SK-N-SH treated with all-trans-retinoic acid at 6 μM for 48 hours (cell line): Measurements from ENCODE around the gene TOMM20L.
"Not testable (repeated sequence)": the region's sequence is repeated elsewhere in the genome, so short reads cannot be mapped to it uniquely, and the experiment has no call there.

Experiments used
- ATAC-seq: fragments of 200-7000 bp; cut with Tn5 transposase; 3 replicates; pipeline ENCODE4 v1.9.1; 2020; ENCODE audit warnings: mild to moderate bottlenecking, moderate library complexity
- ARNTL ChIP-seq: fragments of 450-650 bp; formaldehyde crosslinking; IDR thresholded peaks from 2 replicates; pipeline ENCODE4 v1.5.0; 2020; ENCODE audit warnings: low read depth, mild to moderate bottlenecking, moderate library complexity, borderline replicate concordance
- BACH2 ChIP-seq: fragments of 250-450 bp; sonication (Bioruptor Pico); IDR thresholded peaks from 2 replicates; pipeline ENCODE4 v1.9.0; 2021; ENCODE audit warnings: mild to moderate bottlenecking, borderline replicate concordance
- CSDC2 ChIP-seq: fragments of 250-450 bp; sonication (Bioruptor Pico); IDR thresholded peaks from 2 replicates; pipeline ENCODE4 v1.5.0; 2020; ENCODE audit warnings: mild to moderate bottlenecking, moderate library complexity
- ESRRG ChIP-seq: fragments of 250-450 bp; sonication (Bioruptor Pico); IDR thresholded peaks from 2 replicates; pipeline ENCODE4 v1.6.1; 2021; ENCODE audit warnings: mild to moderate bottlenecking
- GLIS3 ChIP-seq: fragments of 250-450 bp; sonication (Bioruptor Pico); IDR thresholded peaks from 2 replicates; pipeline ENCODE4 v1.5.0; 2020; ENCODE audit warnings: mild to moderate bottlenecking, moderate library complexity
- ISL1 ChIP-seq: fragments of 250-450 bp; sonication (Bioruptor Pico); IDR thresholded peaks from 2 replicates; pipeline ENCODE4 v2.1.2; 2022; ENCODE audit warnings: mild to moderate bottlenecking, moderate library complexity
- OSR1 ChIP-seq: fragments of 250-450 bp; sonication (Bioruptor Pico); IDR thresholded peaks from 2 replicates; pipeline ENCODE4 v1.8.0; 2022; ENCODE audit warnings: moderate library complexity, mild to moderate bottlenecking, inconsistent platforms
- PPARA ChIP-seq: fragments of 250-450 bp; sonication (Bioruptor Pico); IDR thresholded peaks from 2 replicates; pipeline ENCODE4 v1.5.0; 2020; ENCODE audit warnings: mild to moderate bottlenecking, borderline replicate concordance
- RARB ChIP-seq: fragments of 250-450 bp; sonication (Bioruptor Pico); IDR thresholded peaks from 2 replicates; pipeline ENCODE4 v1.8.0; 2021; ENCODE audit warnings: mild to moderate bottlenecking, moderate library complexity
- SNAI2 ChIP-seq: fragments of 250-450 bp; sonication (Bioruptor Pico); IDR thresholded peaks from 2 replicates; pipeline ENCODE4 v1.5.0; 2020; ENCODE audit warnings: mild to moderate bottlenecking, moderate library complexity
- TCF4 ChIP-seq: fragments of 250-450 bp; sonication (Bioruptor Pico); IDR thresholded peaks from 2 replicates; pipeline ENCODE4 v1.8.0; 2021; ENCODE audit warnings: mild to moderate bottlenecking, moderate library complexity, borderline replicate concordance
- TOX ChIP-seq: fragments of 250-450 bp; sonication (Bioruptor Pico); IDR thresholded peaks from 2 replicates; pipeline ENCODE4 v1.8.0; 2021; ENCODE audit warnings: mild to moderate bottlenecking, moderate library complexity, borderline replicate concordance
- ZC3H10 ChIP-seq: fragments of 250-450 bp; sonication (Bioruptor Pico); IDR thresholded peaks from 2 replicates; pipeline ENCODE4 v1.5.1; 2021; ENCODE audit warnings: mild to moderate bottlenecking, moderate library complexity
- ZFP3 ChIP-seq: fragments of 250-450 bp; sonication (Bioruptor Pico); IDR thresholded peaks from 2 replicates; pipeline ENCODE4 v1.5.0; 2020; ENCODE audit warnings: mild to moderate bottlenecking, moderate library complexity
- ZFP30 ChIP-seq: fragments of 450-650 bp; formaldehyde crosslinking; IDR thresholded peaks from 2 replicates; pipeline ENCODE4 v1.5.0; 2022; ENCODE audit warnings: mild to moderate bottlenecking, moderate library complexity
- ZNF565 ChIP-seq: fragments of 450-650 bp; formaldehyde crosslinking; conservative IDR thresholded peaks from 2 replicates; pipeline ENCODE4 v1.5.0; 2020; ENCODE audit warnings: low read depth, mild to moderate bottlenecking, moderate library complexity
- ZNF70 ChIP-seq: fragments of 450-650 bp; formaldehyde crosslinking; IDR thresholded peaks from 2 replicates; pipeline ENCODE4 v1.5.0; 2020; ENCODE audit warnings: mild to moderate bottlenecking, moderate library complexity
- TF ChIP-seq, protein P1 (sequence below): fragments of 250-450 bp; sonication (Bioruptor Pico); IDR thresholded peaks from 2 replicates; pipeline ENCODE4 v1.8.0; 2020; ENCODE audit warnings: mild to moderate bottlenecking, moderate library complexity, borderline replicate concordance
- TF ChIP-seq, protein P2 (sequence below): fragments of 250-450 bp; sonication (Bioruptor Pico); IDR thresholded peaks from 2 replicates; pipeline ENCODE4 v1.5.0; 2020; ENCODE audit warnings: mild to moderate bottlenecking, moderate library complexity
- TF ChIP-seq, protein P3 (sequence below): fragments of 250-450 bp; sonication (Bioruptor Pico); IDR thresholded peaks from 2 replicates; pipeline ENCODE4 v1.5.1; 2020; ENCODE audit warnings: low read depth, mild to moderate bottlenecking, moderate library complexity

TOMM20L gene

DNA sequence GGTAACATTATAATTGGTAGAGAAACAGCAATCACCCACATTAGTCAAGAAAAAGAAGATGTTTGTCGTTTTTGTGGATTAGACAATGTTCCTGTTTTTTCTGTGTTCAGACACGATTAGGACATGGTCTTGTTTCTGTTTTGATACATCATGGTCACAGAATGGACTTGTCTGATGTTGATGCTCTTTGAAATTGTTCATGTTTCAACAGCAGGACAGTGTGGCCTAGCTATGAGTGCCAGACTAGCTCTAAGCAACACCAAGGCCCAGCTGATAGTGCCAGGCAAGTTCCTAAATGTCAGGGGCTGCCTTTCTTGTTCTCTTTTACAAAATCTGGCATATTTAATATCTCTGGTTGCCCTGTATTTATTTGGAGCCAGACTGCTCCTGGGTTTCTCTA, 40.9 kb upstream of the TOMM20L start:
- TF ChIP-seq ZFP3 (CRISPR knock-in tag) = no peak
- TF ChIP-seq OSR1 (CRISPR knock-in tag) = no peak
- no peak for TF ChIP-seq ZNF565 (CRISPR knock-in tag)
- no peak for TF ChIP-seq ZNF70 (CRISPR knock-in tag)
- TF ChIP-seq, protein P1, sequence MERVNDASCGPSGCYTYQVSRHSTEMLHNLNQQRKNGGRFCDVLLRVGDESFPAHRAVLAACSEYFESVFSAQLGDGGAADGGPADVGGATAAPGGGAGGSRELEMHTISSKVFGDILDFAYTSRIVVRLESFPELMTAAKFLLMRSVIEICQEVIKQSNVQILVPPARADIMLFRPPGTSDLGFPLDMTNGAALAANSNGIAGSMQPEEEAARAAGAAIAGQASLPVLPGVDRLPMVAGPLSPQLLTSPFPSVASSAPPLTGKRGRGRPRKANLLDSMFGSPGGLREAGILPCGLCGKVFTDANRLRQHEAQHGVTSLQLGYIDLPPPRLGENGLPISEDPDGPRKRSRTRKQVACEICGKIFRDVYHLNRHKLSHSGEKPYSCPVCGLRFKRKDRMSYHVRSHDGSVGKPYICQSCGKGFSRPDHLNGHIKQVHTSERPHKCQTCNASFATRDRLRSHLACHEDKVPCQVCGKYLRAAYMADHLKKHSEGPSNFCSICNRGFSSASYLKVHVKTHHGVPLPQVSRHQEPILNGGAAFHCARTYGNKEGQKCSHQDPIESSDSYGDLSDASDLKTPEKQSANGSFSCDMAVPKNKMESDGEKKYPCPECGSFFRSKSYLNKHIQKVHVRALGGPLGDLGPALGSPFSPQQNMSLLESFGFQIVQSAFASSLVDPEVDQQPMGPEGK (CRISPR knock-in tag) = no peak
- no peak for TF ChIP-seq ARNTL (CRISPR knock-in tag)
- no peak for TF ChIP-seq TOX
- TF ChIP-seq RARB (CRISPR knock-in tag) = no peak
- TF ChIP-seq, protein P2, sequence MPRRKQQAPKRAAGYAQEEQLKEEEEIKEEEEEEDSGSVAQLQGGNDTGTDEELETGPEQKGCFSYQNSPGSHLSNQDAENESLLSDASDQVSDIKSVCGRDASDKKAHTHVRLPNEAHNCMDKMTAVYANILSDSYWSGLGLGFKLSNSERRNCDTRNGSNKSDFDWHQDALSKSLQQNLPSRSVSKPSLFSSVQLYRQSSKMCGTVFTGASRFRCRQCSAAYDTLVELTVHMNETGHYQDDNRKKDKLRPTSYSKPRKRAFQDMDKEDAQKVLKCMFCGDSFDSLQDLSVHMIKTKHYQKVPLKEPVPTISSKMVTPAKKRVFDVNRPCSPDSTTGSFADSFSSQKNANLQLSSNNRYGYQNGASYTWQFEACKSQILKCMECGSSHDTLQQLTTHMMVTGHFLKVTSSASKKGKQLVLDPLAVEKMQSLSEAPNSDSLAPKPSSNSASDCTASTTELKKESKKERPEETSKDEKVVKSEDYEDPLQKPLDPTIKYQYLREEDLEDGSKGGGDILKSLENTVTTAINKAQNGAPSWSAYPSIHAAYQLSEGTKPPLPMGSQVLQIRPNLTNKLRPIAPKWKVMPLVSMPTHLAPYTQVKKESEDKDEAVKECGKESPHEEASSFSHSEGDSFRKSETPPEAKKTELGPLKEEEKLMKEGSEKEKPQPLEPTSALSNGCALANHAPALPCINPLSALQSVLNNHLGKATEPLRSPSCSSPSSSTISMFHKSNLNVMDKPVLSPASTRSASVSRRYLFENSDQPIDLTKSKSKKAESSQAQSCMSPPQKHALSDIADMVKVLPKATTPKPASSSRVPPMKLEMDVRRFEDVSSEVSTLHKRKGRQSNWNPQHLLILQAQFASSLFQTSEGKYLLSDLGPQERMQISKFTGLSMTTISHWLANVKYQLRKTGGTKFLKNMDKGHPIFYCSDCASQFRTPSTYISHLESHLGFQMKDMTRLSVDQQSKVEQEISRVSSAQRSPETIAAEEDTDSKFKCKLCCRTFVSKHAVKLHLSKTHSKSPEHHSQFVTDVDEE = no peak
- no peak for TF ChIP-seq CSDC2
- TF ChIP-seq SNAI2 (CRISPR knock-in tag) = no peak
- no peak for TF ChIP-seq ZC3H10 (CRISPR knock-in tag)
- no peak for TF ChIP-seq ZFP30 (CRISPR knock-in tag)
- no peak for TF ChIP-seq GLIS3 (CRISPR knock-in tag)
- no peak for TF ChIP-seq TCF4 (CRISPR knock-in tag)
- TF ChIP-seq, protein P3, sequence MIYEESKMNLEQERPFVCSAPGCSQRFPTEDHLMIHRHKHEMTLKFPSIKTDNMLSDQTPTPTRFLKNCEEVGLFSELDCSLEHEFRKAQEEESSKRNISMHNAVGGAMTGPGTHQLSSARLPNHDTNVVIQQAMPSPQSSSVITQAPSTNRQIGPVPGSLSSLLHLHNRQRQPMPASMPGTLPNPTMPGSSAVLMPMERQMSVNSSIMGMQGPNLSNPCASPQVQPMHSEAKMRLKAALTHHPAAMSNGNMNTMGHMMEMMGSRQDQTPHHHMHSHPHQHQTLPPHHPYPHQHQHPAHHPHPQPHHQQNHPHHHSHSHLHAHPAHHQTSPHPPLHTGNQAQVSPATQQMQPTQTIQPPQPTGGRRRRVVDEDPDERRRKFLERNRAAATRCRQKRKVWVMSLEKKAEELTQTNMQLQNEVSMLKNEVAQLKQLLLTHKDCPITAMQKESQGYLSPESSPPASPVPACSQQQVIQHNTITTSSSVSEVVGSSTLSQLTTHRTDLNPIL (CRISPR knock-in tag) = no peak
- no peak for TF ChIP-seq ESRRG (CRISPR knock-in tag)
- no peak for ATAC-seq

DNA sequence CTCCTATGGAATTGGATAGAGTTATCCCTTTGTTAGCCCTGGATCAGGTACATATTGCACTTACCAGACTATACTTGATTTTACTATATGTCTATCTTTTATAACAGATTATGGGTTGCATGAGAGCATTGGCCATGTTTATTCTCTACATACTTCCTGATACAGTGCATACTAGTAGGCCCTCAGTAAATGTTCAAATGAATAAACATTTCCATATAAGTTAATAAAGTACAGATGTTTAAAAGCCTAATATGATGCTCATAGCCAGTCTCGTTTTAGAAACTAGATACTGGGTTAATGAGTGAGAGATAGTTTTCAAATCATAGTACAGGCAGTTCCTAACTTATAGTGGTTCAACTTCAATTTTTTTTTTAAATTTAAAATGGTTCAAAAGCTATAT, 39.5 kb upstream of the TOMM20L start:
- TF ChIP-seq ISL1 (CRISPR knock-in tag) = no peak
- ATAC-seq = no peak

DNA sequence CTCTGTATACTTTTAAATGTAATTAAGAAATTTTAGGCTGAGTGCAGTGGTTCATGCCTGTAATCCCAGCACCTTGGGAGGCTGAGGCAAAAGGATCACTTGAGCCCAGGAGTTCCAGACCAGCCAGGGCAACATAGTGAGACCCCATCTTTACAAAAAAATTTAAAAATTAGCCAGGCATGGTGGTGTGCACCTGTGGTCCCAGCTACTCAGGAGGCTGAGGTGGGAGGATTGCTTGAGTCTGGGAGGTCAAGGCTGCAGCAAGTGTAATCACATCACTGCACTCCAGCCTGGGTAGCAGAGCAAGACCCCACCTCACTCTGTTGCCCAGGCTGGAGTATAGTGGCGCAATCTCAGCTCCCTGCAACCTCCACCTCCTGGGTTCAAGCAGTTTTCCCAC, 33.5 kb upstream of the TOMM20L start:
- ATAC-seq = not testable (repeated sequence)

DNA sequence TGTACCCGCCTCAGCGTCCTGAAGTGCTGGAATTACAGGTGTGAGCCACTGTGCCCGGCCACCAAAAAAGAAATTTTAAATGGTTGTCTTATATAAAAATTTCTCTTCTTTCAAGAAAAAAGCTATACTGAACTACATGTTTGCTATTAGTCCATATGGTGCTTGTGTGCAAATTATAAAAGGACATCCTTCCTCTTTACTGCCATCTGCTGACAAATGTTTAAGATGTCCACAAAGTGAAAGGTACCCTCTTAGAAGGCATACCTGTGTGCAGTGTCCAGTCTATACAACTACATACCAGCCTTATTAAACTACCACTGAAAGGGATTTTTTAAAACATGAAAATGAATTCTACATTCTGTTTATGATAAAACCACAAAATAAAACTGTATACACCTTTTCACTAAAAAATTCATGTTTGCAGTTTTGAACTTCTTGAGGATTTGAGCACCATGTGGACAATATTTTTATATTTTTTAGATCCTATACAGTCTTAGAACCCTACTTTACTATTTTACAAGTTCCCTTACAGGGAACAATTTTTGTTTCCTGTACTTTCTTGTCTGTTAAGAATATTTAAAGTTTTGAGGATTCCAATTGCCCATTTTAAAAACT, 32.8 kb upstream of the TOMM20L start:
- TF ChIP-seq TCF4 (CRISPR knock-in tag) (no peak), ISL1 (CRISPR knock-in tag) (no peak), GLIS3 (CRISPR knock-in tag) (no peak), PPARA (no peak), BACH2 (no peak)
- ATAC-seq = peak; percentile 86

DNA sequence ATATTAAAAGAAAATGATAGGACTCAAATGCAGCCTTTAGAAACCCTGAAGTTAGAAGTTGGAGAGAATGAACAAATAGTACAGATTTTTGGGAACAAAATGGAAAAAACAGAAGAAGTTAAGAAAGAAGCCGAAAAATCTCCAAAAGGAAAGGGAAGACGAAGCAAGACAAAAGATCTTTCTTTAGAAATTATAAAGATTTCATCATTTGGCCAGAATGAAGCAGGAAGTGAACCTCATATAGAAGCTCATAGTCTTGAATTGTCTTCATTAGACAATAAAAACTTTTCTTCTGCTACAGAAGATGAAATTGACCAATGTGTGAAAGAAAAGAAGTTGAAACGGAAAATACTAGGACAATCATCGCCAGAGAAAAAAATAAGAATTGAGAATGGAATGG, 31.4 kb upstream of the TOMM20L start:
- no peak for ATAC-seq
- TF ChIP-seq, protein P1 (CRISPR knock-in tag) = no peak
